Activated CD8-positive, alpha-beta T cell treated with anti-CD3 and anti-CD28 coated beads, Interleukin-2, amount 10 ng/mL, durations not matched to agents 7 days and 5 days (primary cell): ENCODE data around the gene SCART1. TPM values are rescaled to one million over a fixed set of nuclear protein-coding genes. Genes with fewer than 3 reads are reported as not detected.
A peak's percentile ranks its signal among the peaks of the same experiment; 100 is the strongest.
"Not testable (repeated sequence)": the region's sequence is repeated elsewhere in the genome, so short reads cannot be mapped to it uniquely, and the experiment has no call there.

Source experiments
- ATAC-seq: fragments of 150-1000 bp; cut with Tn5 transposase; one replicate; pipeline ENCODE4 v1.10.0; 2021; ENCODE audit warnings: moderate library complexity
- CTCF ChIA-PET: fragments of 350-600 bp; sonication (Branson Sonifier 250); formaldehyde crosslinking; loops from one replicate; lab custom pipeline; 2021; ENCODE audit warnings: antibody characterized with exemption; lab: Charles Lee
- POLR2A ChIA-PET: fragments of 350-600 bp; sonication (Branson Sonifier 250); formaldehyde crosslinking; loops from one replicate; lab custom pipeline; 2021; ENCODE audit warnings: antibody characterized with exemption; lab: Charles Lee
- DNase-seq: peaks from one replicate; pipeline ENCODE4 v3.0.0-alpha.2; 2020
- H3K27ac Mint-ChIP-seq: one replicate; pipeline ENCODE4 v1.8.0; 2021; ENCODE audit warnings: mild to moderate bottlenecking, mixed read lengths
- H3K27me3 Mint-ChIP-seq: one replicate; pipeline ENCODE4 v1.8.0; 2021; ENCODE audit warnings: low read depth, mixed read lengths
- H3K36me3 Mint-ChIP-seq: one replicate; pipeline ENCODE4 v1.8.0; 2021; ENCODE audit warnings: low read depth, mixed read lengths
- H3K4me1 Mint-ChIP-seq: one replicate; pipeline ENCODE4 v1.8.0; 2021; ENCODE audit warnings: low read depth, mixed read lengths
- H3K4me3 Mint-ChIP-seq: one replicate; pipeline ENCODE4 v1.8.0; 2021; ENCODE audit warnings: mild to moderate bottlenecking, mixed read lengths
- H3K9me3 Mint-ChIP-seq: one replicate; pipeline ENCODE4 v1.8.0; 2022; ENCODE audit warnings: mixed read lengths; ENCODE audit not compliant: insufficient read depth
- total RNA-seq, 2 experiments: library from RNA; stranded (reverse); gene quantifications; one replicate each; pipeline ENCODE4 v1.2.3, GENCODE V29; 2021

Gene SCART1
- total RNA-seq = 1 to 10 TPM; 2.0 to 2.7 TPM

DNA sequence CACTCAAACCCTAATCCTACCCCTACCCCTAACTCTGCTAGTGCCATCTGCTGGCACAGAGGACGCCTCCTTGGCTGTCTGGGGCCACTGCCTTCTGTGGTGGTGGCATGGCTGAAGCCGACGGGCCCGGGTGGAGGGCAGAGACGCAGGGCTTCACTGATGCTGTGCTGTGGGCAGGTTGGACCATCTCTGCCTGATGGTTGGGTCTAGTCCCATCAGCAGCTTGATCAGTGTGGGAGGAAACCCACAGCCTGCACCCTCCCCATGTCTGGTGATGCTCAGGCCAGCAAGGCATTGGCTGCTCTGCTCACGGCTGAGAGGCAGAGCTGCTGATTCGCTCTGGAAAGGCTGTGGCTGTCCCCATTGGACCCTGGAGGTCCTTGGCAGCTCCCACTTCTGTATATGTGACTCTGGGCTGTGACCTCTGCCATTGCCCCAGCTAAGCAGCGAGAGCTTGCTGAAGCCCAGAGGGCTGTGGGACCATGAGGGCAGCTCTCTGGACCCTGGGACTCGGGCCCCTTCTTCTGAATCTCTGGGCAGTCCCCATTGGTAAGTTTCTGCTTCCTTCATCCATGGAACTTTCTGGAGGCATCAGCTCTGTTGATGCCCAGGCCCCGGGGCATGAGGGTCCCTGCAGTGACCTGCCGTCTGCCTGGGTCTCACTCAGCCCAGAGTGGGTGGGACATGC, at the start of gene SCART1:
Gene SCART1 (plus strand): TSS at position 430 of the 688 bp plus-strand sequence. CDS start 53 bp downstream, at position 483.
- no peak within 1 kb of the TSS for H3K4me3 Mint-ChIP-seq
- H3K4me1 Mint-ChIP-seq = no peaks in the 10 kb centered on the region
- DNase-seq (no peak), ATAC-seq (peak; percentile 33)
- no peak within 1 kb of the TSS for H3K27ac Mint-ChIP-seq
- CTCF ChIA-PET = interaction anchor here (1.6 kb wide), 2 partner anchors 15 to 16 kb away, joined by 4 read pairs; no protein-coding TSS in a partner anchor
- POLR2A ChIA-PET = no interaction called here
- peaks cover 8% of the 10 kb centered on the region for H3K9me3 Mint-ChIP-seq
- peaks cover 5% of the 10 kb centered on the region for H3K36me3 Mint-ChIP-seq
- H3K27me3 Mint-ChIP-seq = peaks cover 9% of the 10 kb centered on the region

GRCh38 chr10:133405272-133405671, 48.5 kb upstream of the SCART1 start:
- Mint-ChIP-seq H3K27me3 (no peaks in the 10 kb centered on the region), H3K36me3 (peaks cover 75% of the 10 kb centered on the region), H3K4me3 (no peak overlapping the region), H3K4me1 (peaks cover 28% of the 10 kb centered on the region), H3K27ac (no peak overlapping the region), H3K9me3 (peaks cover 5% of the 10 kb centered on the region)
- no peak for DNase-seq
- no peak for ATAC-seq
- POLR2A ChIA-PET = no interaction called here
- CTCF ChIA-PET = no interaction called here

DNA sequence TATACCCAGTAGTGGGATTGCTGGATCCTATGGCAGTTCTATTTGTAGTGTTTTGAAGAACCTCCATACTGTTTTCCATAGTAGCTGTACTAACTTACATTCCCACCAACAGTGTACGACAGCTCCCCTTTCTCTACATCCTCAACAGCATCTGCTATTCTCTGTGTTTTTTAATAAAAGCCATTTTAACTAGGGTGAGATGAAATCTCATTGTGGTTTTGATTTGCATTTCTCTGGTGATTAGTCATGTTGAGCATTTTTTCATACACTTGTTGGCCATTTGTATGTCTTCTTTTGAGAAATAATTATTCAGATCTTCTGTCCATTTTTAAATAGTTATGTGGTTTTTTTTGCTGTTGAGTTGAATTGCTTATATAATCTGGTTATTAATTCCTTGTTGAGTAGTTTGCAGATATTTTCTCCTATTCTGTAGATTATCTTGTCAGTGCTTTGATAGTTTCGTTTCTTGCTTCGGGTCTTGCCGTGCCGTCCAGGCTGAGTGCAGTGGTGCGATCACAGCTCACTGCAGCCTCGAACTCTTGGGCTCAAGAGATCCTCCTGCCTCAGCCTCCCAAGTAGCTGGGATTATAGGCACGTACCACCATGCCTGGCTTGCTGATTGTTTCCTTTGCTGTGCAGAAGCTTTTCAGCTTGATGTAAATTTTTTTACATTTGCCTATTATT, 47.8 kb upstream of the SCART1 start:
- peaks cover 23% of the 10 kb centered on the region for H3K4me1 Mint-ChIP-seq
- H3K4me3 Mint-ChIP-seq = no peak overlapping the region
- CTCF ChIA-PET = no interaction called here
- no peaks in the 10 kb centered on the region for H3K27me3 Mint-ChIP-seq
- no peak overlapping the region for H3K27ac Mint-ChIP-seq
- POLR2A ChIA-PET = no interaction called here
- H3K9me3 Mint-ChIP-seq = peaks cover 12% of the 10 kb centered on the region
- H3K36me3 Mint-ChIP-seq = peaks cover 78% of the 10 kb centered on the region
- DNase-seq = no peak
- ATAC-seq = no peak

DNA sequence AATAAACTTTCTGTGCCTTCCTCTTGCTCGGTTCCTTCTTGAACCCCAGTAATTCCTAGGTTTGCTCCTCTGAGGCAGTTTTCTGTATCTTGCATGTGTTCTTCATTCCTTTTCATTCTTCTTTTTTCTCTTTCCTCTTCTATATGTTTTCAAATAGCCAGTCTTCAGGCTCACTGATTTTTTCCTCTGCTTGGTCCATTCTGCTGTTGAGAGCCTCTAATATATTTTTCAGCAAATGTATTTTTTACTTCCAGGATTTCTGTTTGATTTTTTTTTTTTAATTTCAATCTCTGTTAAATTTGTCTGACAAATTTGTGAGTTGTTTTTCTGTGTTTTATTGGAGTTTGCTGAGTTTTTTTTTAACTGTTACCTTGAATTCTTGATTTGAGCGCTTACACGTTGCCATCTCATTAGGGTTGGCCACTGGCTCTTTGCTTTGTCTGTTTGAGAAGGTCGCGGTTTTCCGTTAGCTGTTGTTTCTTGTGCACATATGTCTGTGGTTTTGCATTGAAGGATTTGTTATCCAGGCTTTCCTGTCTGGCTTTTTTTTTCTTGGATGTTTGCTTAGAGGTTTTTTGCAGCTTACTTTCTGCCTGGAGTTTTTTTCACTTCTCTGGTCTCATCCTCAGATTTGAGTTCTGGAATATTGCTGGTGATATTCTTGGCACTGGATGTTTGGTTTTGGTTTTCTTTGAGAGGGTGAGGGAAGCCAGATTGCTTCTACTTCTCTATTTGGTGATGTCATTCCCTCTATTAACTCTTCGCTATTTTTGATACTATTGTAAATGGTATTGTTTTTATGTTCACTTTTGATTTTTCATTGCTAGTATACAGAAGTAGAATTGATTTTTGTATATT, 42.0 kb upstream of the SCART1 start:
- no peak overlapping the region for H3K4me3 Mint-ChIP-seq
- no peak overlapping the region for H3K27ac Mint-ChIP-seq
- ATAC-seq = no peak
- peaks cover 42% of the 10 kb centered on the region for H3K9me3 Mint-ChIP-seq
- no peaks in the 10 kb centered on the region for H3K27me3 Mint-ChIP-seq
- no peak for DNase-seq
- ChIA-PET POLR2A (no interaction called here), CTCF (interaction anchor here (1.0 to 2.3 kb wide), 2 partner anchors 27 to 82 kb away, joined by 3 to 13 read pairs; no protein-coding TSS in a partner anchor)
- peaks cover 85% of the 10 kb centered on the region for H3K36me3 Mint-ChIP-seq
- H3K4me1 Mint-ChIP-seq = peaks cover 4% of the 10 kb centered on the region

DNA sequence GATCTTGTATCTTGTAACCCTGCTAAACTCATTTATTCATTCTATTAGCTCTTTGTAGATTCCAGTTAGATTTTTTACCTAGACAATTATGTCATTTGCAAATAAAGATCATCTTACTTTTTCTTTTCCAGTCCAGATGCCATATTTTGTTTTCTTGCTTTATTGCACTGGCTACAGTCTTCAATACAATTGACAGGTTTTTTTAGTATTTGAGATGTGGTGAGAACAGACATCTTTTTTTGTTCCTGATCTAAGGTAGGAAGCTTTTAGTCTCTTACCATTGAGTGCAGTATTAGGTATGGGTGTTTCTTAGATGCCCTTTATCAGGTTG, 41.4 kb upstream of the SCART1 start:
- Mint-ChIP-seq H3K9me3 (peaks cover 42% of the 10 kb centered on the region), H3K27me3 (no peaks in the 10 kb centered on the region), H3K36me3 (peaks cover 79% of the 10 kb centered on the region), H3K4me1 (peaks cover 4% of the 10 kb centered on the region), H3K4me3 (no peak overlapping the region), H3K27ac (no peak overlapping the region)
- DNase-seq (no peak), ATAC-seq (no peak)
- POLR2A ChIA-PET = no interaction called here
- CTCF ChIA-PET = interaction anchor here (1.0 to 2.3 kb wide), 2 partner anchors 27 to 83 kb away, joined by 3 to 13 read pairs; no protein-coding TSS in a partner anchor

GRCh38 chr10:133414401-133414800, 39.3 kb upstream of the SCART1 start:
- Mint-ChIP-seq H3K36me3 (peaks cover 61% of the 10 kb centered on the region), H3K9me3 (peaks cover 42% of the 10 kb centered on the region)
- H3K4me3 Mint-ChIP-seq, CTCF ChIA-PET, DNase-seq, ATAC-seq, POLR2A ChIA-PET, H3K27me3 Mint-ChIP-seq, H3K4me1 Mint-ChIP-seq, H3K27ac Mint-ChIP-seq: not testable (repeated sequence)

DNA sequence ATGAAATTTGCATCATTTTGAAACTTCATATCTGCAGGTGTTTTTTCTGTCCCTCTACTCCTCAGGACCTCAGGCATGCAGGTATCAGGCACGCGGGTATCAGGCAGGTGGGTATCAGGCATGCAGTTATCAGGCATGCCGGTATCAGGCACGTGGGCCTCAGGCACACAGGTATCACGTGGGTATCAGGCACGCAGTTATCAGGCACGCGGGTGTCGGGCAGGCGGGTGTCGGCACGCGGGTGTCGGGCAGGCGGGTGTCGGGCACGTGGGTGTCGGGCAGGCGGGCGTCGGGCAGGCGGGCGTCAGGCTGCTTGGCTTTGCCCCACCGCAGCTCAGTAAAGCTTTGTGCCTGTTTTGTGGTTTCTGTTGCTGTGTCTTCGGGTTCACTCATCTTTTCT, 38.0 kb upstream of the SCART1 start:
- Mint-ChIP-seq H3K4me3 (no peak overlapping the region), H3K27me3 (no peaks in the 10 kb centered on the region), H3K4me1 (no peaks in the 10 kb centered on the region), H3K27ac (no peak overlapping the region), H3K36me3 (peaks cover 49% of the 10 kb centered on the region), H3K9me3 (peaks cover 33% of the 10 kb centered on the region)
- POLR2A ChIA-PET = no interaction called here
- DNase-seq = no peak
- CTCF ChIA-PET = no interaction called here
- no peak for ATAC-seq

DNA sequence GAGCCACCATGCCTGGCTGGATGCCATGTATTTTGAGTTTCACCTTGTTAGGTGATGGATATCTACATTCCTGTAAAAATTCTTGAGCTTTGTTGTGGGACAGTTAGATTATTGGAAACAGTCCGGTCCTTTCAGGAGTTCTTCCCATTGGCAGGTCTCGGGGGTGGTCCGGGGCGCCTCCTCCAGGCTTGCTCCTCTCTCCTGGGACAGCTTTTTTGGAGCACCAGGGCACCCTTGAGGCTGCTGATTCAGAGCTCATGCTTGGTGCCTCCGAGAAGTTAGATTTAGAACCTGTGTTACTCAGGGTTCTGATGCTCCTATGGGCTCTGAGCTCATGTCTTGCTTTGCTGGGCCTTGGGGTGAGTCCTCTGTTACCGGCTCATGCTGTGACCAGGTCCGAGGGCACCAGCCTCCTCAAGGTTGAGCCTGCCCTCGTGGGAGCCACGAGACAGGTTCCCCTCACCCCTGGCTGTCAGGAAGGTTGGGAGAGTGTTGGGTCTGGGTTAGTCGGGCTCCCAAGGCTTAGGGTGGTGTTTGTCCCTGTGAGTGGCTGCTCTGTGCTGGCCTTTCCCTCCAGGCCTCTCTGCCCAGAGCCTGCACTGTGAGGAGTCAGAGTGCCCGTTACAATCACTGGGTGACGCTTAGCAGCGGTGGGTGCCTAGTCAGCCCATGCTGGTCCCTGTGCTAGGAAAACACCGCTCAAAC, 35.3 kb upstream of the SCART1 start:
- peaks cover 23% of the 10 kb centered on the region for H3K36me3 Mint-ChIP-seq
- H3K27me3 Mint-ChIP-seq = peaks cover 7% of the 10 kb centered on the region
- ATAC-seq (no peak), DNase-seq (no peak)
- no peak overlapping the region for H3K27ac Mint-ChIP-seq
- CTCF ChIA-PET = no interaction called here
- peaks cover 8% of the 10 kb centered on the region for H3K9me3 Mint-ChIP-seq
- no peak overlapping the region for H3K4me3 Mint-ChIP-seq
- H3K4me1 Mint-ChIP-seq = peaks cover 4% of the 10 kb centered on the region
- POLR2A ChIA-PET = interaction anchor here (0.5 kb wide), 1 partner anchor 29 kb away, joined by 3 read pairs; no protein-coding TSS in a partner anchor

GRCh38 chr10:133419211-133419950, 34.4 kb upstream of the SCART1 start:
- H3K4me3 Mint-ChIP-seq = no peak overlapping the region
- H3K9me3 Mint-ChIP-seq = peaks cover 5% of the 10 kb centered on the region
- ChIA-PET POLR2A (no interaction called here), CTCF (no interaction called here)
- peaks cover 7% of the 10 kb centered on the region for H3K4me1 Mint-ChIP-seq
- no peak overlapping the region for H3K27ac Mint-ChIP-seq
- peaks cover 16% of the 10 kb centered on the region for H3K36me3 Mint-ChIP-seq
- ATAC-seq (no peak), DNase-seq (no peak)
- H3K27me3 Mint-ChIP-seq = peaks cover 10% of the 10 kb centered on the region

GRCh38 chr10:133420028-133420427, 33.7 kb upstream of the SCART1 start:
- Mint-ChIP-seq H3K4me3 (no peak overlapping the region), H3K27me3 (peaks cover 10% of the 10 kb centered on the region), H3K36me3 (peaks cover 11% of the 10 kb centered on the region), H3K27ac (no peak overlapping the region), H3K9me3 (peaks cover 5% of the 10 kb centered on the region), H3K4me1 (peaks cover 7% of the 10 kb centered on the region)
- DNase-seq (no peak), ATAC-seq (no peak)
- ChIA-PET CTCF (no interaction called here), POLR2A (no interaction called here)

DNA sequence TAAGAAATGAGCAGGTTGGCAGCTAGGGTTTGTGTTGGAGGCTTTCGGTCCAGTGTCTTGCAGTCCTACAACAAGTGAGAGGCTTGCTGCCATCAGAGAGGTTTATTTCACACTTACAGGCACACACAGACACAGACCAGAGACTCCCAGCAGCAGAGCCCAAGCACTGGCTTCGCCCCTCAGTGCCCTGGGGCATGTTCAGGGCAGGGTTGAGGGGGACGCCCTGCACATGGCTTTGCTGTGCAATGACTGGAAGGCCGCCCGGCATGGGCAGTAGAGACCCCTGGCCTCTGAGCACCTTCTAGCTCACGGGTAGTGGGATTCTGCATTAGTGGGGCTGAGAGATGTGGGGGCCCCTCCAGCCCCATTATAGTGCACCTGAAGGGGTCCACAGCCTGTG, 33.2 kb upstream of the SCART1 start:
- ATAC-seq = no peak
- Mint-ChIP-seq H3K4me1 (peaks cover 7% of the 10 kb centered on the region), H3K4me3 (no peak overlapping the region), H3K9me3 (peaks cover under 1% of the 10 kb centered on the region), H3K27ac (no peak overlapping the region), H3K27me3 (peaks cover 10% of the 10 kb centered on the region), H3K36me3 (peaks cover 6% of the 10 kb centered on the region)
- no peak for DNase-seq
- POLR2A ChIA-PET = no interaction called here
- CTCF ChIA-PET = no interaction called here
